ENCODE data around the gene ARID1A.

- TF ChIP-seq, protein P1, sequence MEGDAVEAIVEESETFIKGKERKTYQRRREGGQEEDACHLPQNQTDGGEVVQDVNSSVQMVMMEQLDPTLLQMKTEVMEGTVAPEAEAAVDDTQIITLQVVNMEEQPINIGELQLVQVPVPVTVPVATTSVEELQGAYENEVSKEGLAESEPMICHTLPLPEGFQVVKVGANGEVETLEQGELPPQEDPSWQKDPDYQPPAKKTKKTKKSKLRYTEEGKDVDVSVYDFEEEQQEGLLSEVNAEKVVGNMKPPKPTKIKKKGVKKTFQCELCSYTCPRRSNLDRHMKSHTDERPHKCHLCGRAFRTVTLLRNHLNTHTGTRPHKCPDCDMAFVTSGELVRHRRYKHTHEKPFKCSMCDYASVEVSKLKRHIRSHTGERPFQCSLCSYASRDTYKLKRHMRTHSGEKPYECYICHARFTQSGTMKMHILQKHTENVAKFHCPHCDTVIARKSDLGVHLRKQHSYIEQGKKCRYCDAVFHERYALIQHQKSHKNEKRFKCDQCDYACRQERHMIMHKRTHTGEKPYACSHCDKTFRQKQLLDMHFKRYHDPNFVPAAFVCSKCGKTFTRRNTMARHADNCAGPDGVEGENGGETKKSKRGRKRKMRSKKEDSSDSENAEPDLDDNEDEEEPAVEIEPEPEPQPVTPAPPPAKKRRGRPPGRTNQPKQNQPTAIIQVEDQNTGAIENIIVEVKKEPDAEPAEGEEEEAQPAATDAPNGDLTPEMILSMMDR (IDR thresholded peaks at IDR 0.05): no peak
- TF ChIP-seq POLR2AphosphoS5 (IDR thresholded peaks at IDR 0.05) (no peak), EP300 (IDR thresholded peaks at IDR 0.05) (no peak), POLR2A (IDR thresholded peaks at IDR 0.05) (no peak)
Measured at GRCh38 chr1:26774462-26774861, 78.6 kb downstream of the ARID1A start.

Measured in upper lobe of left lung (tissue), 4 donors.